HG03025 (cell line): Measurements from ENCODE around the gene TEPSIN.

ENCODE experiments used
- ATAC-seq: cut with Tn5 transposase; IDR thresholded peaks from one replicate; pipeline ENCODE4 v1.9.1; 2021; ENCODE audit warnings: mild to moderate bottlenecking, moderate library complexity; ENCODE audit not compliant: unreplicated experiment, low FRiP score

The TEPSIN gene

DNA sequence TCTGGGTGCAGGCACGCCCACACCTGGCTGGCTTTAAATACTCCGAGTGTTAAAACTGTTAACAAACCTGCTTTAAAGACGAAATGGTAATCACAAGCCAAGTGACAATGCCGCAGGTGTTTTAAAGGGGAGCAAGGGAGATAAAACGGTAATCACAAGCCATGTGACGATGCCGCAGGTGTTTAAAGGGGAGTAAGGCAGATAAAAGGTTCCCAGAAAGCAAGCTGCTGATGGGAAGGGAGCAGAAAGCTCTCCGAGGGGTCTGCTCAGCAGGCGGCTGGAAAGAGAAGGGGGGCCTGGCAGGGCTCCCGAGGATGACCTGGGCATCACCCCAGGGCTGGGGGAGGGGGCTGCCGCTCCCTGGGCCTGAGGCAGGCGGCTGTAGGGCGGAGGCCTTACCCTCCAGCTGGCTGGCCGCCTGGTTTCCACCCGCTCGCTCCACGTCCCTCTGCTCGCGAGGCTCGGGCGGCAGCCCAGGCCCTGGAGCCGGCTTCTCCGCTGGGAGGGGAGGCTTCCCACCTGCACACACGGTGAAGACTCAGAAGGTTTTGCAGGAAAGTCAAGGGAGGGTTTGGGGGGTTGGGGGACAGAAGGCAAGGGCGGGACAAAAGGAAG, 12.3 kb upstream of the TEPSIN start:
- ATAC-seq, result no peak

DNA sequence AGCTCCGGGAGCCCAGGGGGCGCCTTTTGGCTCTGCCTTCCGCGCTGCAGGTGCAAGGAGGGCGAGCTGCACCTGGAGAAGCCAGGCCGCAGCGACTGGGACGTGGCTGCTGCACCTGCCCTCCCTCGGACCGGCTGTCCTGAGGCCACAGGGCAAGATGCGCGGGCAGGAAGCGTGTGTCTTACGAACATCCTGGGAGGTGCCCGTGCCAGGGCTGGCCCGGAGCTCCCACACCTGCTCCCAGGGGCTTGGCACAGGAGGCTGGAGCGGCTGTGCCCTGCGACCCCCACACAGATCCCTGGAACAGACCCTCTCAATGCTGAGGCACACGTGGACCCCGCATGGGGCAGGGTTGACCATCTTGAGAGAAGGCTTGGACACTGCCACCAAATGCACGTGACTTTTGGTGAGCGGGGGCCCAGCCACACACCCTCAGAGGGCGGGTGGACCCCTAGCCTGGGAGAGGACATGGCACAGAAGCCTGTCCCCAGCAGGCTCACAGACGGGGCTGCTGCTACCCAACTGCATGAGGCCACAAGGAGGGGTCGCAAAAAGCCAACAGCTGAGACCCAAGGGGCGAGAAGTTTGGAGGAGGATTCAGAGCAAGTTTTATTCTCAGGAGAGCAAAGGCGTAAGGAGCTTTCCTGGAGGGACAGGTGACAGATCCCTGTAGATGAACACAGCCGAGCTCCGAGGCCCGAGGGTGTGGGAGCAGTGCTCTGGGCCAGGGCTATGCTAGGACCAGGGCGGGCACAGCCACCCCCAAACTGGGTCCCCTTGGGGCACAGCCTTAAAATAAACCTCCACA, 11.6 kb upstream of the TEPSIN start:
- no peak for ATAC-seq

DNA sequence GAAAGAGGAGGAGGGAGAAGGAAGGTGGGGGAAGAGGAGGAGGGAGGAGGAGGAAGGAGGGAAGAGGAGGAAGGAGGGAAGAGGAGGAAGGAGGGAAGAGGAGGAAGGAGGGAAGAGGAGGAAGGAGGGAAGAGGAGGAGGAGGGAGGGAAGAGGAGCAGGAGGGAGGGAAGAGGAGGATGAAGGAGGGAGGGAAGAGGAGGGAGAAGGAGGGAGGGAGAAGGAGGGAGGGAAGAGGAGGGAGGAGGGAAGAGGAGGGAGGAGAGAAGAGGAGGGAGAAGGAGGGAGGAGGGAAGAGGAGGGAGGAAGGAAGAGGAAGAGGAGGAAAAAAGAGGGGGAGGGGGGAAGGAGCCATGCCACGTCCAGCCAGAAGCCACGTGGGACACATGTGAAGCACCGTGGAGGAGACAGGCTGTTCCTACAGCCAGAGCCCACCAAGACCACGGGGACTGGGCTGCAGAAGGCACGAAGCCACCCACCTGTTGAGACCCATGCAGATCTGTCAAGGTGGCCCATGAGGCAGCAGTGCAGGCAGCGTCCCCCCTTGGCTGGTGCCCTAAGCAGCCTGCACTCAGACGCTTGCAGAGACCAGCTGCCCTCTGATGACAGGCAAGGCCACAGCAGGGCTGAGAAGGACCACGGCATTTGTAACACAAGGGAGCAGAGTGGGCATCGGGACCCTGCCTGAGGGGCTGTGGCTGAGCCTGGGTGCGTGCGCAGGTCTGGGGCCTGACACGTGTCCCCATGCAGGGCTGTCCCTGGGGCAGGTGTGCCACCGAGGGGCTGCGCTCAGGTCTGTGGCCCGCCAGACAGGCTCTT, 10.6 kb upstream of the TEPSIN start:
- no peak for ATAC-seq

DNA sequence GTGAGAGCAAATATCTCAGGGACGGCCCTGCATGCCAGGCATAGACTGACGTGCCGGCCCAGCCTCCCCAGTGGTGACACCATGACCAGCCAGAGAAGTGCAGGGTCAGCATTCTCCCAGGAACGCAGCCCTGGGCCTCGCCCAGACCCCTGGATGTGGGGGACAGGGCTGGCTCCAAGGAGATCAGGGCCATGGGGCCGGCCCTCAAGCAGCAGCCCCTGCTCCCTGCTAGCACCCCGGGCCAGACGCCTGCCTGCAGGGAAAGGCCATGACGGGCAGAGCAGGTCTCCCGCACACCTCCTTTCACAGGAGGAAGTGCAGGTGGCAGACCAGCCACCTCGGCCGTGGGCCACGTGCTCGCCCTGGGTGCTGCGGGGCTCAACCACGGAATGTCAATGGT, 9.8 kb upstream of the TEPSIN start:
- no peak for ATAC-seq

DNA sequence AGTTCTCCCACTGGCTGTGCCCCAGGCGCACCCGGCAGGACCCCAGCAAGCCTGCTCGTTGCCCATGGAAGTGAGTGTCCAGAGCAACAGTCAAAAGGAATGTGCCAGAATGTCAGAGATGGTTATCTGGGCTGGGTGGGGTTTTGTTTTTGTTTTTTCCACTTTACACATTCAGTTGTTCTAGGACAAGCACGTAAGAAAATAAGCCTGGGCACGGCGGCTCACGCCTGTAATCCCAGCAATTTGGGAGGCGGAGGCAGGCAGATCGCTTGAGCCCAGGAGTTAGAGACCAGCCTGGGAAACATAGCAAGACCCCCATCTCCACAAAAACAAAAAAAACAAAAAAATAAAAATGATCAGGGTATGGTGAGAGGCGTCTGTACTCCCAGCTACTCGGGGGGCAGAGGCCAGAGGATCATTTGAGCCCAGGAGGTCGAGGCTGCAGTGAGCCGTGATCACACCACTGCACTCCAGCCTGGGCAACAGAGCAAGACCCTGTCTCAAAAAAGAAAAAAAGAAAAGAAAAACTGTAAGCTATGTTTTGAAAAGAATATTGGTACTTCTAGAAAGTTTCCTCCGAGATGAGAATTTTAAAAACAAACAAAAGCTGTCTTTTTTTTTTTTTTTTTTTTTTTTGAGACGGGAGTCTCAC, 8.6 kb upstream of the TEPSIN start:
- no peak for ATAC-seq

DNA sequence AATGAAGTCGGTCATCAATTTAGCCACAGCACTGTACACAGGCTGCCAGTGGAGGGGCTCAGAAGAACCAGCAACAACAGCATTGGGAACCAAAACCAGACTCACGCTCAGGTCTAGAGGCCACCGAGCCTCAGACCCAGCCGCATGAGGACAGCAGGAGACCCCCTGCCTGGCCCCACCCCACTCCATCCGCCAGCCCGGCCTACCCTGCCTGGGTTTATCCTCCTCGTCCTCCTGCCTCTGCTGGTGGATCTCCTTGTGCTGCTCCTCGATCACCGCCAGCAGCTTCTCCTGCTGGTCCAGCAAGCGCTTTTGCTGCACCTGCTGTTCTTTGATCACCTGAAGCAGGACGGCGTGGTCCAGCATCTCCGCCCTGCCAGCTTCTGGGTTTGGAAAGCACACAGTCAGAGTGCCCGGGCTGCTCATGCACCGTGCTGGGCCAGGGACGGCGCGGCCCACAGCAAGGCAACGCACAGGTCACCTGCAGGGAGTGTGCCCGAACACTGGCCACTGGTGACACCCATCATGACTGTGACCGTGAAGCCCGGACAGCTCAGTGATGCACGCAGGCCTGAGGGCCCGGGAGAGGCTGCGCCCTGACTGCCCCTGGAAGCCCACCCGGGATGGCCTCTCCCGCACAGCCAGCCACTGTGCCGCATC, 8.0 kb upstream of the TEPSIN start:
- ATAC-seq, result no peak

DNA sequence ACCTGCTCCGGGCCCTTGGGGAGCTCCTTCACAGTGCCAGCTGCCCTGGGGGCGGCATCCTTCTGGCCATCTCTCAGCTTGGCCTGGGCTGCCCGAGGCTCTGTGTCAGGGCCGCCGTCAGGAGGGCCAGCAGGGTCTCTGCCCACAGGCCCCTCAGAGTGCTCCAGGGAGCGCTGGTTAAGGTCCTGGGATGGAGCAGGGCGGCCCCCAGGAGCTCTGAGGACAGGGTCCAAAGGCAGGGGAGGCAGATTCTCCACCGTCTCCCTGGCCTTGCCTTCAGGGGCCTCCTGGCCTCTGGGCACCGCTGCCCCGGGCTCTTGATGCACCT, 7.5 kb upstream of the TEPSIN start:
- no peak for ATAC-seq

DNA sequence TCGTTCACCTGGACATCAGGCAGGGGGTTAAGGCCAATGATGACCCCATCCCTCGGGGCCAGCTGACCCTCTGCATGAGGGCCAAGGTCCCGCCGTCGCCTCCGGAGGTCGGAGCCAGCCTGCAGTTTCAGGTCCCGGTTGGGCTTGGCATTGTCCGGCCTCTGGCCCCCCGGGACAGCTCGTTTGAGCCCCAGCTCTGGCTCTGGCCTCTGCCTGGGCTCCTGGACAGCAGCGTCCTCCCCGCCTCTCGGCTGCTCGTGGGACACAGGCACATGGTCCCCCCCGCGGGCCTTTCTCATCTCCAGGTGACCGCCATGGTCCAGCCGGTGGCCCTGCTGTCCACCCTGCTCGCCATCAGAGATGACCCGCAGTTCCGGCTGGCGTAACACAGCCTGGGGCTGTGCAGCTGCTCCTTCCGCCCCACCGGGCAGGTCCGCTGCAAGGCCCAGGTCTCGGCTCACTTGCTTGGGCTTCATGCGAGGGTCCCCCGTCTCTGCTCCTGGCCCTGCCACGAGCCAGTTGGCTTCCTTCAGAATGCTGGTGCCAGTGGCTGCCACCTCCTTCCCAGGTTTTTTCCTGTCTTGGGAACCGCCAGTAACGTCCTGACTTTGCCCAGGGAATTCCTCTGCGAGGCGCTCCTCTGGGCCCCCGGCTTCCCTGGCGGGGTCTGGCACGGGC, 6.9 kb upstream of the TEPSIN start:
- no peak for ATAC-seq

DNA sequence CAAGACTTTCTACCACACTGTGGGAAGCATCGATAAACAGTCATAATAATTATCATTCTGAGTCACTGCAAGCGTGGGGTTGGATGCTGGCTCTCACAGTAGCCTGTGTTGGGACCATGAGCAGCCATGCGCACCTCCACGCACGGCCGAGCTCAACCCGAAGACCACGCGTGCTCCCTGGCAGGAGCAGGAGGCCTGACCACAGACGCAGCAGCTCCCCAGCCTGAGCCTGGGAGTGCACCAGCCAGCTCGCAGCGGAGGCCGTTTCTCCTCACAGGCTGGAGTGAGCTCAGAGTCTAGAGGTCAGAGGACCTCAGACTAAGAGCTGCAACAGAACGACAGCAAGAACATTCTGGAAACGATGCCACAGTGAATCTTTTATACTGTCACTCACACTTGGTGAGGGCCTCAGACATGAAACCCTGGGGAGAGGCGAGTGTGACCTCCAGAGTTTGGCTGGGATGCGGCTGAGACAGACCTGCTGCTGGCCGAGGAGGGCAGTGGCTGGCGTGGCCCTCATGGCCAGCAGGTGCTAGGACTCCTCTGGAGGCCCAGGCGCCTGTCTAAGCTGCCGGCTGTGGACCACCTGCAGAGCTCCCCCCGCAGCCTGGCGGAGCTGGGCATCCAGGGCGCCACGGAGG, 6.3 kb upstream of the TEPSIN start:
- ATAC-seq, result no peak

DNA sequence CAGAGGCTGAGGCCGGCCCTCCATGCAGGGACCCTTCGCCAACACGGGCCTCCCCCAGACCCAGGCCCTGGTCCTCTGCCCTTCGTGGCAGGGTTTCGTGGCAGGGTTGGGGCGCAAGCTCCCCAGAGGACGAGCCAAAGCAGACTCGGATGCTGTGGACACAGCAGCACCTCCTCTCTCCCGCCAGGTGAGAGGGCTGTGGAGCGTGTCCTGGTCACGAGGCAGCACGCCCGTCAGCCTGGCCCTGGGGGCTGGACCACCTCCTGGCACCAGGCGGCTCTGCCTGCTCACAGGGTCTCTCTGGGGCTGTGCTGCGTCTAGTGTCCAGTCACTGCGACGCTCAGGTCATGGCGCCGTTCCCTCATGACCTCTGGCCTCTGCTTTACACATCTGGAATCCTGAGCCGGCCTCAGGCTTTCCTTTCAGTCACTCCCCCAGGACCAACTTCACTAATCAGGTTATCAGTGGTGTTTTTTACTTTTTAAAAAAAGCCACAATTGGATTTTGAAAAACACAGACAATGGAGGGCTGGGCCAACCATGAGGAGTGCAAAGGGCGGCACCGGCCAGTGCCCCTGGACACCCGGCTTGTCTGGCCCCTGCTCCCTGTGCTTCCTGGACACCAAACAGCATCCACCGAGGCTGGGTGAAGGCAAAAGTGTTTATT, 5.6 kb upstream of the TEPSIN start:
- ATAC-seq, result no peak

DNA sequence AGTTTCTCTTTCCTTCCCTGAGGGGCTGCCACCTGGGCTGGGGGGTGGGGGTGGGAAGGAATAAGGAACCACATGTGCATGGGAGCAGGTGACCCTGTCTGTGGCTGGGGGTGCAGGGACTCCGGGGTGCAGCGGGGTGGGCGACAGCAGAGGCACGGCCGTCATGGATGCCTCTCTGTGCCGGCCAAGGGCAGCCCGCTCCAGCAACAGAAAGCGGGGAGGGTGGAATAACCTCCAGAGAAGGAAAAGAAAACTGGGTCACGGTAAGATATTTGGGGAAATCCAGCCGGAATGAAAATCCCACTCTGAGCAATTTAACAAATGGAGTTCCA, 4.4 kb upstream of the TEPSIN start:
- no peak for ATAC-seq

DNA sequence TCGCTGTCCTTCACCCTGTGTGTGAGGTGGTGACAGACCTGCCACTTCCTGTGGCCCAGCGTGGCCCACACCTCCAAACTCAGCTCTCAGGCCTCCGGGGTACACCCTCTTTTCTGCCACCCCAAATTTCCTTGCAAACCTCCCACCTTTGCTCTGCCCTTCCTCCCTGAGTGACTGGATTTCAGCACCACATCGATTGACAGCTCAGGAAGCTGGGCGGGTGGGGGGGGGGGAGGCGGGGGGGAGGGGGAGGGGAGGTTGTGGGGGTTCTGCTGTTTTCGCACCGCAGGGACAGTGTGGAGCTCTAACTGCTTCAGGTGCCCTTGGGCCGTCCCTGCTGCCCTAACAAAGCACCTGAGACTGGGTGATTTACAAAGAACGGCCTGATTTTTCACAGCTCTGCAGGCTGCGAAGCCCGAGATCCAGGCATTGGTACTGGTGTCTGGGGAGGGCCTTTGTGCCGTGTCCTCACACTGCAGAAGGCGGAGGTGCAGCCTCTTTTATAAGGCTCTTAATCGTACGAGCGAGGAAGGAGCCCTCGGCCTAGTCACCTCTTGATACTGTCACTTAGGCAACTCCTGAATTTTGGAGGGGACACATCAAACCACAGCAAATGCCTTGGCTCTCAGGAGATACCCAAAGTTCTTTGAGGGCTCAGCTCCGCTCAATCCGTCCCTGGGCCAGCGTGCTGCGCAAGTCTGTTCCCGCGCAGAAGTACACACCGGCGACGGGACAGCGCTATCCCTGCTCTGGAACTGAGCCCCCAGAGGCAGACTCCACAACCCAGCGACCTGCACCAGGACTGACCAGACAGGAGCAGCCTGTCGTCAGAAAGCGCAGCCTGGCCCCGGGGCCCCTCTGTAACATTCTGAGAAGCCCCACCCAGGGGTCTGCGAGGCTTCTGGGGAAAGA, 3.8 kb upstream of the TEPSIN start:
- no peak for ATAC-seq

DNA sequence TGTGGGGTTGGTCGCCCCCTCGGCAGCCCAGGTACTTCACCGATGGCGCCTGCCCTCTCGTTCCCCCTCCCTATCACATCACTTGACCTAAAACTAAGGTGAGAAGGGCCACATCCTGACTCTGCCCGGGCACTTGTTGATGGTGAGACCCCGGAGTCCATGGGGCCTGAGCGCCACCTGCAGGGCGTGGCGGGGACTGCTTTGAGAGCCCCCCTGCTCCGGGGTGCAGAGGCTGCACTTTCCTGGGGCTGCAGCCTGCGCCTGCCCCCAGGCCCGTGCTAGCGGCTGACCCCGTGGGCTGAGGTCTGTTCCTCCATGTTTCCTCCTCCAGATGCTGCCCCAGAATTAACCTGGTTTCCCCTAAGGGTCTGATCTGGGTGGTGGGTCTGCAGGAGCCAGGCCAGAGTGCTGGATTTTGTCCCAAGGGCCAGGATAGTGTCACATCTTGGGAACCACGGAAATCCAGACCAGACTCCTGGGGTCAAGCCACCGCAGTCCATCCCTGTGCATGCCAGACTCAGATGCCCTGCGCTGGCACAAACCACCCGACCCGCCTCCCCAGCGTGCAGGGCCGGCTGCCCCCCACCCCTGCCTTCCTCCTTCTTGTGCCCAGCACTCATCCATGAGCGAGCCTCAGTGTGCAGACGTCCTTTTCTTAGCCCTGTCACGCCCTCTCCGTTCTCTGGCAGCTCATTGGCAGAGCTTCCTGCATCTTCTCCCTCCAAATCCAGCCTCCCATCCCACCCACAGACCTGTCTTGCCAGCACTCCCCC, 3.0 kb upstream of the TEPSIN start:
- ATAC-seq, result no peak

DNA sequence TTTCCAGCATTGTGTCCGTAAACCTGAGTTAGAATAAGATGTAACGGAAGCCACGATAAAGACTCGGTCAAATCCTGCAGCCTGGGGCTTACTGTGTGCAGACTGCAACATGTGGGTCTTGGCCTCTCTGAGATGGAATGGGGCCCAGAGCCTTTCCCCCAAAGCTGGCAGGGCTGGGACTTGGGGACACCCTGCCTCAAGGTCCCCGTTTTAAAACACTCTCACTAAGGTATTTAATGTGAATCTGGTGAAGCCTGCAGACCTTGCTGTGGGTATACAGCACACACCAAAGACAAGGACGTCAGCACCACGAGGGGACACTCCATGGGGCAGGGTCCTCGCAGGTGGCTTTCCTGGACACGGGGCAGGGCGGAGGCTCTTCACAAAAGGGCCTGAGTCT, 2.3 kb upstream of the TEPSIN start:
- no peak for ATAC-seq

DNA sequence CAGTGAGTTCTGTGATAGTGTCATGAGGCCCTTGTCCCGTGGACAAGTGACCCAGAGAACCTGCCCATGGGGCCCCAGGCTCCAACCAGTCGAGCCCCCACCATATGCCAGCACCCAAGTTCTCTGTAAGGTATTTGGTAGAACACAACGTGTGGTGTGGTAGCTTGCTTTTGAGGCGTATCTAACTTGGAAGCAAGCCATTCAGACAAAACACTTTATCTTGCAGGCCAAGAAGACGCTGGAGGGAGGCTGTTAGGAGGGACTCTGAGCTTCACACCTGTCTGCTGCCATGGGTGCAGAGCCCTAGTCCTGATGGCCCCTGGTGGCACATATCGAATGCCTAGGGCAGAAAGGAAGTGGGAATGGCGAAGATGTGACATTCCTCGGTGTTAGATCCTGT, 1.9 kb upstream of the TEPSIN start:
- ATAC-seq, result no peak

DNA sequence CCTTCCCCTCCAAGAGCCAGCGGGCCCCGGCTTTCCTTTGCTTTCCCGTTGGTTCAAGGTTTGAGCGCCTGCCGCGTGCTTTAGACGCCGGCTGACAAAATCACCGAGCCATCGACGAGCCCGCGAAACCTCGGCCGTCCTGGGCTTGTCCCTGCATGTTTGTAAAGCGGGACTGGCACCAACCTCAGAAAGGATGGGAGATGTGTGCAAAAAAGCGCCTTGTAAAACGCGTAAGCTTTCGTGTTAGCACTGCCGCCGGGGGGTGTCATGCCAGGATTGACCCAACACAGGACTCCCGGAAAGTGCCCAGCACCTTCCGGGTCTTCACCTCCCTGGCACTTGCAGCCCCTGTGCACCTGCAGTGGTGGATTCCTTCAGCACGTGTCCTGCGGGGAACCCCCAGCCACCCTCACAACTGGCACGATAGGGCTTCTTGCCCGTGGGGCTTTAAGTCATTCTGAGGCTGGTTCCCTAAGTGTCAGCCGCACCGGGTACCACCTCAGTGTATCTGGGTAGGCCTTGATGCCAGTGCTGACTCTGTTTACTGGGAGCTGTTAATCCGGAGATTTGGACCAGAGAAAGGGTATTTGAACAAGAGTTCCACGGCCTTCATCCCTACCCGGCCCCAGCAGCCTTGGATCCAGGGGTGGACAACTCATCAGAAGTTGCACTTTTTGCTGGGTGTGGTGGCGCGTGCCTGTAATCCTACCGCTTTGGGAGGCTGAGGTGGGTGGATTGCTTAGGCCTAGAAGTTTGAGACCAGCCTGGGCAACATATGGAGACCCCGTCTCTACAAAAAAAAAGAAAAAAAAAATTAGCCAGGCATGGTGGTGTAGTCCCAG, 1.1 kb upstream of the TEPSIN start:
- no peak for ATAC-seq

DNA sequence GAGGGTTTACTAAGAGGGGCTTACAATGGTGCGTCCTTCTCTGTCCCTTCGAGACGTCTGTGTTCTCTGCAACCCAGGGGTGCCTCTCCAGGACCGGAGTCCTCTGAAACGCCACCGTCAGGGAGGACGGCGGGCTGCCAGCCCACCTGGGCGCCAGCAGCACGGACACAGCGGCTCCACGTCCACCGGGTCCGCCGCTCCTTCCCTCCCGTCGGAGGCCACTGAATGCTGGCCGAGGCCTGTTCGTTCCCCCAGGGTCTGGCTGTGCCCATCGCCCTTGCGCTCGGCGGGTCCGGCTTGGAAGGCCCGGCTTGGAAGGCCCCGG, 403 bp downstream of the TEPSIN start:
- ATAC-seq, result peak; percentile 2
